ENCODE data around the gene USP17L15. TPM values are rescaled to one million over a fixed set of nuclear protein-coding genes. Genes with fewer than 3 reads are reported as not detected.
A peak's percentile ranks its signal among the peaks of the same experiment; 100 is the strongest.
"Not testable (repeated sequence)": the region's sequence is repeated elsewhere in the genome, so short reads cannot be mapped to it uniquely, and the experiment has no call there.

USP17L15 gene
- total RNA-seq, 2 donors from 2014 or later: not detected

GRCh38 chr4:9230249-9230648 is 3.9 kb upstream of the USP17L15 start:
- not testable (repeated sequence) for H3K9me3 ChIP-seq (ENCODE audit: control insufficient read depth, low read length); H3K4me3 Mint-ChIP-seq; H3K27me3 Mint-ChIP-seq (ENCODE audit: insufficient read depth); DNase-seq; H3K27ac ChIP-seq (ENCODE audit: low read depth, low read length); H3K9me3 Mint-ChIP-seq; H3K4me3 ChIP-seq (ENCODE audit: low read length); H3K9ac ChIP-seq (ENCODE audit: extremely low read depth, low read length, poor library complexity, severe bottlenecking); H3K36me3 Mint-ChIP-seq (ENCODE audit: low read depth); H3K4me1 Mint-ChIP-seq; H3K36me3 ChIP-seq (ENCODE audit: control insufficient read depth, insufficient read depth, low read length); H3K27ac Mint-ChIP-seq; H3K27me3 ChIP-seq (ENCODE audit: control insufficient read depth, insufficient read depth, low read length, poor library complexity, severe bottlenecking); H3K4me1 ChIP-seq (ENCODE audit: control insufficient read depth, insufficient read depth, low read length)
- 66% methylated on average over 6 of the region's 8 CpGs; no CpG with 5 or more reads in 1 of the 2 experiments for WGBS, 2 experiments (ENCODE audit: insufficient coverage in 1 of 2, insufficient read length in 1 of 2)

GRCh38 chr4:9238461-9238860 is 4.3 kb downstream of the USP17L15 start:
- H3K9me3 ChIP-seq (ENCODE audit: control insufficient read depth, low read length); H3K4me3 ChIP-seq (ENCODE audit: low read length); H3K4me3 Mint-ChIP-seq; H3K27ac Mint-ChIP-seq; H3K27ac ChIP-seq (ENCODE audit: low read depth, low read length); H3K9ac ChIP-seq (ENCODE audit: extremely low read depth, low read length, poor library complexity, severe bottlenecking); H3K9me3 Mint-ChIP-seq; H3K4me1 ChIP-seq (ENCODE audit: control insufficient read depth, insufficient read depth, low read length); H3K4me1 Mint-ChIP-seq; H3K36me3 Mint-ChIP-seq (ENCODE audit: low read depth); H3K36me3 ChIP-seq (ENCODE audit: control insufficient read depth, insufficient read depth, low read length); H3K27me3 Mint-ChIP-seq (ENCODE audit: insufficient read depth); H3K27me3 ChIP-seq (ENCODE audit: control insufficient read depth, insufficient read depth, low read length, poor library complexity, severe bottlenecking): not testable (repeated sequence)
- peak; percentile 20 for DNase-seq
- no CpG with 5 or more reads among the region's 12 CpGs for WGBS, 2 experiments (ENCODE audit: insufficient coverage in 1 of 2, insufficient read length in 1 of 2)

GRCh38 chr4:9243579-9243978 is 9.4 kb downstream of the USP17L15 start, which contains the start of gene USP17L17:
TSS of gene USP17L17 (plus strand) at chr4:9243879. CDS start at chr4:9243879, 0 bp downstream.
- not testable (repeated sequence) for H3K27me3 Mint-ChIP-seq (ENCODE audit: insufficient read depth); H3K27ac ChIP-seq (ENCODE audit: low read depth, low read length); H3K36me3 ChIP-seq (ENCODE audit: control insufficient read depth, insufficient read depth, low read length); H3K27me3 ChIP-seq (ENCODE audit: control insufficient read depth, insufficient read depth, low read length, poor library complexity, severe bottlenecking); H3K36me3 Mint-ChIP-seq (ENCODE audit: low read depth); H3K4me1 Mint-ChIP-seq; H3K4me3 ChIP-seq (ENCODE audit: low read length); DNase-seq; H3K9me3 ChIP-seq (ENCODE audit: control insufficient read depth, low read length); H3K27ac Mint-ChIP-seq; H3K4me1 ChIP-seq (ENCODE audit: control insufficient read depth, insufficient read depth, low read length); H3K4me3 Mint-ChIP-seq; H3K9ac ChIP-seq (ENCODE audit: extremely low read depth, low read length, poor library complexity, severe bottlenecking); H3K9me3 Mint-ChIP-seq
- no CpG with 5 or more reads among the region's 14 CpGs for WGBS, 2 experiments (ENCODE audit: insufficient coverage in 1 of 2, insufficient read length in 1 of 2)

- H3K4me1 Mint-ChIP-seq; H3K9me3 ChIP-seq (ENCODE audit: control insufficient read depth, low read length); H3K4me3 Mint-ChIP-seq; H3K36me3 ChIP-seq (ENCODE audit: control insufficient read depth, insufficient read depth, low read length); H3K36me3 Mint-ChIP-seq (ENCODE audit: low read depth); H3K27ac Mint-ChIP-seq; H3K27me3 Mint-ChIP-seq (ENCODE audit: insufficient read depth); H3K4me1 ChIP-seq (ENCODE audit: control insufficient read depth, insufficient read depth, low read length); H3K9me3 Mint-ChIP-seq; H3K27ac ChIP-seq (ENCODE audit: low read depth, low read length); H3K4me3 ChIP-seq (ENCODE audit: low read length); H3K27me3 ChIP-seq (ENCODE audit: control insufficient read depth, insufficient read depth, low read length, poor library complexity, severe bottlenecking); H3K9ac ChIP-seq (ENCODE audit: extremely low read depth, low read length, poor library complexity, severe bottlenecking): not testable (repeated sequence)
- WGBS, 2 experiments (ENCODE audit: insufficient coverage in 1 of 2, insufficient read length in 1 of 2): 87% methylated on average over 4 of the region's 26 CpGs; no CpG with 5 or more reads in 1 of the 2 experiments
- DNase-seq: peak; percentile 10
Observed at GRCh38 chr4:9247953-9248680, 13.9 kb downstream of the USP17L15 start, which contains the start of gene USP17L18. TSS of gene USP17L18 (plus strand) at chr4:9248630. CDS start at chr4:9248630, 0 bp downstream.

GRCh38 chr4:9253078-9253477 is 18.9 kb downstream of the USP17L15 start, which contains the start of gene USP17L19:
TSS of gene USP17L19 (plus strand) at chr4:9253378. CDS start at chr4:9253378, 0 bp downstream.
- DNase-seq; H3K9ac ChIP-seq (ENCODE audit: extremely low read depth, low read length, poor library complexity, severe bottlenecking); H3K27ac Mint-ChIP-seq; H3K4me1 ChIP-seq (ENCODE audit: control insufficient read depth, insufficient read depth, low read length); H3K4me3 ChIP-seq (ENCODE audit: low read length); H3K4me1 Mint-ChIP-seq; H3K27me3 ChIP-seq (ENCODE audit: control insufficient read depth, insufficient read depth, low read length, poor library complexity, severe bottlenecking); H3K36me3 Mint-ChIP-seq (ENCODE audit: low read depth); H3K36me3 ChIP-seq (ENCODE audit: control insufficient read depth, insufficient read depth, low read length); H3K9me3 Mint-ChIP-seq; H3K27ac ChIP-seq (ENCODE audit: low read depth, low read length); H3K9me3 ChIP-seq (ENCODE audit: control insufficient read depth, low read length); H3K27me3 Mint-ChIP-seq (ENCODE audit: insufficient read depth); H3K4me3 Mint-ChIP-seq: not testable (repeated sequence)
- no CpG with 5 or more reads among the region's 13 CpGs for WGBS, 2 experiments (ENCODE audit: insufficient coverage in 1 of 2, insufficient read length in 1 of 2)

- not testable (repeated sequence) for H3K9me3 ChIP-seq (ENCODE audit: control insufficient read depth, low read length); H3K27me3 Mint-ChIP-seq (ENCODE audit: insufficient read depth); DNase-seq; H3K36me3 ChIP-seq (ENCODE audit: control insufficient read depth, insufficient read depth, low read length); H3K36me3 Mint-ChIP-seq (ENCODE audit: low read depth); H3K27ac Mint-ChIP-seq; H3K4me3 ChIP-seq (ENCODE audit: low read length); H3K9me3 Mint-ChIP-seq; H3K4me1 ChIP-seq (ENCODE audit: control insufficient read depth, insufficient read depth, low read length); H3K27me3 ChIP-seq (ENCODE audit: control insufficient read depth, insufficient read depth, low read length, poor library complexity, severe bottlenecking); H3K9ac ChIP-seq (ENCODE audit: extremely low read depth, low read length, poor library complexity, severe bottlenecking); H3K27ac ChIP-seq (ENCODE audit: low read depth, low read length); H3K4me1 Mint-ChIP-seq; H3K4me3 Mint-ChIP-seq
- WGBS, 2 experiments (ENCODE audit: insufficient coverage in 1 of 2, insufficient read length in 1 of 2): no CpG with 5 or more reads among the region's 15 CpGs
Observed at GRCh38 chr4:9257824-9258223, 23.6 kb downstream of the USP17L15 start, which contains the start of gene USP17L20. TSS of gene USP17L20 (plus strand) at chr4:9258124. CDS start at chr4:9258124, 0 bp downstream.

- WGBS, 2 experiments (ENCODE audit: insufficient coverage in 1 of 2, insufficient read length in 1 of 2): no CpG with 5 or more reads among the region's 13 CpGs
- H3K27me3 Mint-ChIP-seq (ENCODE audit: insufficient read depth): not testable (repeated sequence)
Observed at GRCh38 chr4:9262572-9262971, 28.4 kb downstream of the USP17L15 start, which contains the start of gene USP17L21. TSS of gene USP17L21 (plus strand) at chr4:9262872. CDS start at chr4:9262872, 0 bp downstream.

More at GRCh38 chr4:9262572-9262971, 28.4 kb downstream of the USP17L15 start, which contains the start of gene USP17L21:
- H3K27ac ChIP-seq (ENCODE audit: low read depth, low read length); H3K9me3 ChIP-seq (ENCODE audit: control insufficient read depth, low read length); H3K27me3 ChIP-seq (ENCODE audit: control insufficient read depth, insufficient read depth, low read length, poor library complexity, severe bottlenecking); H3K9ac ChIP-seq (ENCODE audit: extremely low read depth, low read length, poor library complexity, severe bottlenecking); H3K27ac Mint-ChIP-seq; H3K4me1 Mint-ChIP-seq; H3K36me3 Mint-ChIP-seq (ENCODE audit: low read depth); H3K4me3 ChIP-seq (ENCODE audit: low read length); H3K4me1 ChIP-seq (ENCODE audit: control insufficient read depth, insufficient read depth, low read length); H3K4me3 Mint-ChIP-seq; DNase-seq; H3K36me3 ChIP-seq (ENCODE audit: control insufficient read depth, insufficient read depth, low read length); H3K9me3 Mint-ChIP-seq: not testable (repeated sequence)

Measured in endodermal cell (in vitro differentiated cells).